ENCODE results near the gene UCP2.

The UCP2 gene

DNA sequence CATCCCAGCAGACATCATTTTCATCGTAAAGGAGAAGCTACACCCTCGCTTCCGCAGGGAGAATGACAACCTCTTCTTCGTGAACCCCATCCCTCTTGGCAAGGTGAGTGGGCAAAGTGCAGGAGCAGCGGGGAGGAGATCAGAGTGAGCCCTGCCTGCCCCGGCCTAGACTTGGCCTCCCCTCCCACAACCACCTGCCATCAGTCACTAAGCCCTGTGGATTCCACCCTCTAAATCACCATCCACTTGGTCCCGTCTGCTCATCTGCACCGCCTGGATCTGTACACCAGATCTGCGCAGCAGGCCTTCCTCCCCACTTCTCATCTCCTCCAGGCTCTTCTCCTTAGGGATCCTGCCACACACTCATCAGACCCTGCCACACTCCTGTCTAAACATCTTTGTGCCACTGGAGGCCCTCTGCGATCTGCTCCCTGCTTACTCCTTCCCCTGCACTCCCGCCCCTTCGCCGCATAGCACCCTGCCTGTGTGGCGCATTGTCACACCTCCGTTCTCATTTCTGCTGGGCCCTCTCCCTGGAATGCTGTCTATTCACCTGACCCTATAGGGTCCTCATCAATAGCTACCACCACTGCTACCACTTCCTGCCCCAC is 14.2 kb downstream of the UCP2 start:
- DNase-seq = no peak

DNA sequence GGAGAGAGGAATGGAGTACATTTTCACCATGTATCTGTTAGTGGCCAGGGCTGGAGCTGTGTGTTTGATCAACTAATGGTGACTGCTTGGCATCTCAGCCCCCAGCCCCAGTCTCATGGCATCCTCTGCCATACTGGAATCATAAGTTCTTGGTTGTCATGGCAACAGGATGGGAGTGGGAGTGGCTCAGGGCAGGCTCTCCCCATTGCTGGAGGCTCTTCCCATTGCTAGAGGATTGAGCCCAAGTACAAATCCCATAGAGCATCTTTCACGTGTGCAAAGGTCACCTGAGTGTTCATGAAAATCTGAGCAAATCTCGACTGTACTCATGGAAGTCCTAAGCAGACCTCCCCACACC is 16.9 kb downstream of the UCP2 start:
- DNase-seq = no peak

GRCh38 chr11:73965076-73965763 is 17.4 kb downstream of the UCP2 start:
- no peak for DNase-seq

DNA sequence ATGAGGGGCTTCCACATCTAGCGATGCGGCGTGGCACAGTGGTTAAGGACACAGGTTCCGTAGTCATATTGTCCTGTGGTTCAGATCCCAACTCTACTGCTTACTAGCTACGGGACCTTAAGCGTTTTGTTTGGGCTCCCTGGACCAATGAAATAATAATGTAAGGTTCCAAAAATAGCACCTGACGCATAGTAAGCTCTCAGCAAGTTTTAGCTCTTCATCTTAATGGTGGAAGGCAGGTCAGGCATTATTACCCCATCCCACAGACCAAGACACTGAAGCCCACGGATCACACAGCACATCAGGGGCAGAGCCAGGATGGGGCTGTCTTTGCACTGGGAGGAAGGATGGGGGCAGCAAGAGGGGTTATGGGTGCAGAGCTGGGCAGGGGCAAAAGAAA is 18.8 kb downstream of the UCP2 start:
- DNase-seq = no peak

- no peak for DNase-seq
Measured at GRCh38 chr11:73962101-73962705, 20.4 kb downstream of the UCP2 start.

- no peak for DNase-seq
Measured at GRCh38 chr11:73961321-73961720, 21.3 kb downstream of the UCP2 start.

DNA sequence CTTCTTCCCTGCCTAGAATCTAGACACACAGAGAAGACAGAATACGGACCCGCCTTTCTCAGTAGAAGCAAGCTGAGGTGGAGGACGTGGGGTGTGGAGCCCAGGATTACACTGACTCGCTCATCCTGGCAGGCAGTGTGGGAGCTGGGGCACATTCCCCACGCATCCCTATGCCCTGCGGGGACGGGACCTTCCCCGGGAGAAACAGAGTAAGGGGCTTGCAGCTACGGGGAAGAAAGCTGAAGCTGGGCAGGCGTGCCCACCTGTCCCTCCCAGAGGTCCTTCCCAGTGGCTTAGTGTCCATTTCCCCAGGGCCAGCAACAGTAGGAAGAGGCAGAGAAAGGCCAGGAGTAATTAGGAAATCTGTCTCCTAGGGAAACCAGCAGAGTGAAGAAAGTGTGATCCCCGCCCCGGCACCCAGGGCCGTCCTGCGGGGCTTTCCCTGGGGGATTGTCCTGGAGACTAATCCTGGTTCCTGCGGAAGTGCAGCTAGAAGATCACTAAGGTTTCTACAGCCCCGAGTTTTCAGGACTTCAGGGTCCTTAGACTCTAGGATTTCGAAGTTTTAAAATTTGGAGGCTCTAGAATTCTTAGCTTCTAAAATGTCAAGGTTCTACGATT is 24.0 kb downstream of the UCP2 start:
- no peak for DNase-seq

- DNase-seq = no peak
Measured at GRCh38 chr11:73957654-73958361, 24.8 kb downstream of the UCP2 start.

DNA sequence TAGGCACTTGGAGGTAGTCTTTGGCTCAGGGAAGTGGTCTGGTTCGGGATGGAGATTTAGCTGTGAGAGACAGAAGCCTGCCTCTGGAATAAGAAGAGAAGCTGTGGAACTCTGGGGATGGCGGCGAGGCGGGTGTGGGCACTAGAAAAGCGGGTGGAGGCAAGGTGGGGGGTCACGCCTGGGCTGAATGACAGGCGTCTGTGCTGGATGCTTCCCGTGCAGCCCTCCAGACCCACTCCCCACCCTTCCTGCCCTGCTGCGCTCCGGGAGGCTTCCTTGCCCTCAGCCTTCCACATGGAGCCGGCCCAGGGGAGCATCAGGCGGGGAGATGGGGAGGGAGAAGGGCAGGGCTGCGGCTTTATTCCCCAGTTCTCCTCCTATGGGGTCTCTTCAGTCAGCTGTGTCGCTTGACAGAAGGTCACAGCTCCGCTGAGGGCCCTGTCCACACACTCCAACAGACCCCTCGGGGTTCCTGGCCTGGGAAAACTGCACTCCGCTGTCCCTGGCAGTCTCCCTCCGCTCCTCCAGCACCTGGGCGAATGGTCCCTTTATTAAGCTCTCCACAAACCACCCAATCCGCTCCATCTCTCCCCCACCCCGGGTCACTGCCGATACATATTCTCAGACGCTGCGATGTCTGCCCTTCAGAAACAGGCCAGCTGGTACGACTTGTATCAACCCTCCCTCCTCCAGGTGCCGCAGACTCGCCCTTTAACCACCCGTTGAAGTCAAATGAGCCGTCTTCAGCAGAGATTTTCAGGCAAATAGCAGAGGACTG is 25.6 kb downstream of the UCP2 start:
- no peak for DNase-seq

GRCh38 chr11:73951797-73952196 is 30.8 kb downstream of the UCP2 start:
- no peak for DNase-seq

- no peak for DNase-seq
Measured at GRCh38 chr11:73950869-73951710, 31.6 kb downstream of the UCP2 start, which contains the start of gene DNAJB13. TSS of gene DNAJB13 (plus strand) at chr11:73951026. CDS start at chr11:73951070, 44 bp downstream.

DNA sequence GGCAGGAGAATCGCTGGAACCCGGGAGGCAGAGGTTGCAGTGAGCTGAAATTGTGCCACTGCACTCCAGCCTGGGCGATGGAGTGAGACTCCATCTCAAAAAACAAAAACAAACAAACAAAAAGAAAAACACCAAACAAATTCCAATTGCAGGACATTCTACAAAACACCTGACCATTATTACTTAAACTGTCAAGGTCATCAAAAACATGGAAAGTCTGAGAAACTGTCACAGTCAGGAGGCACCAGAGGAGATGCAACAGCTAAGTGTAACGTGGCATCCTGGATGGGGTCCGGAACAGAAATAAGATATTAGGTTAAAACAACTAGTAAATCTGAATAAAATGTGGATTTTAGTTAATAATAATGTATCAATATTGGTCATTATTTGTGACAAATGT is 32.7 kb downstream of the UCP2 start:
- no peak for DNase-seq

DNA sequence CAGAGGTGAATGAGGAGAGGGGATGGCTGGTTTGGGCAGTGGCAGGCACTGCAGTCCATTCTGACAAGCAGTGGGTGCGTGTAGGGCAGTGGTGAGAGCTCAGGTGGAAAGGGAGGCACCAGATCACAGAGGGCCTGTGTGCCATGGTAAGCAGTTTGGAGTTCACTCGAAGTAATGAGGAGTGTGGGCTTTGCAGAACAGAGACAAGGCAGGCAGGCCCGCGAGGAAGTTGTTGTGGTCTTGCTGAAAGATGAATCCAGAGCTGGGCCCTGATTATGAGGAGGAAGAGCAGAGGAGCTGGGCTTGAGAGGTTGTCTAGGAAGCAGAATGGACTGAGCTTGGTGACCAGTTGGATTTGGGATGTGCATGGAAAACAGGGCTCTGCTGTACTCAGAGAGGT is 33.4 kb downstream of the UCP2 start:
- DNase-seq = no peak

- DNase-seq = no peak
Measured at GRCh38 chr11:73946798-73947458, 35.7 kb downstream of the UCP2 start.

GRCh38 chr11:73945396-73945795 is 37.2 kb downstream of the UCP2 start:
- DNase-seq = no peak

DNA sequence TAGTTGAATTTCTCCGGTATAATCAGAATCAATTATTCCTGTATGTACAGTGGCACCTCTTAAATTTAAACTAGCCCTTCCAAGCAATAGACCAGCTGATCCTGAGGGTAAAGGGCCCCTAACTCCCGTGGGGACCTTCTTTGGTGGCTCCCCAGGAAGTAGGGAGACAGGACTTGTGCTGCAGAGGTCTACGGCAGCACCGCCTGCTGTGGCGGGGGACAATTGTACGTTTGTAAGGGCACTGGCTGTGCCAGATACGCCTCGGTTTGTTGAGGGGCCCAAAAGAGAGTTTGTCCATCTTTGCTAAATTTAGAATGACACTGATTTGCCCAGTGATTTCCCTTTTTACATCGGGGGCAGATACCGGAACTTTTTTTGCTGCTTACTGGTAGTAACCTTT is 37.7 kb downstream of the UCP2 start:
- DNase-seq = no peak

- no peak for DNase-seq
Measured at GRCh38 chr11:73944085-73944484, 38.6 kb downstream of the UCP2 start.

GRCh38 chr11:73942010-73942409 is 40.6 kb downstream of the UCP2 start:
- no peak for DNase-seq

DNA sequence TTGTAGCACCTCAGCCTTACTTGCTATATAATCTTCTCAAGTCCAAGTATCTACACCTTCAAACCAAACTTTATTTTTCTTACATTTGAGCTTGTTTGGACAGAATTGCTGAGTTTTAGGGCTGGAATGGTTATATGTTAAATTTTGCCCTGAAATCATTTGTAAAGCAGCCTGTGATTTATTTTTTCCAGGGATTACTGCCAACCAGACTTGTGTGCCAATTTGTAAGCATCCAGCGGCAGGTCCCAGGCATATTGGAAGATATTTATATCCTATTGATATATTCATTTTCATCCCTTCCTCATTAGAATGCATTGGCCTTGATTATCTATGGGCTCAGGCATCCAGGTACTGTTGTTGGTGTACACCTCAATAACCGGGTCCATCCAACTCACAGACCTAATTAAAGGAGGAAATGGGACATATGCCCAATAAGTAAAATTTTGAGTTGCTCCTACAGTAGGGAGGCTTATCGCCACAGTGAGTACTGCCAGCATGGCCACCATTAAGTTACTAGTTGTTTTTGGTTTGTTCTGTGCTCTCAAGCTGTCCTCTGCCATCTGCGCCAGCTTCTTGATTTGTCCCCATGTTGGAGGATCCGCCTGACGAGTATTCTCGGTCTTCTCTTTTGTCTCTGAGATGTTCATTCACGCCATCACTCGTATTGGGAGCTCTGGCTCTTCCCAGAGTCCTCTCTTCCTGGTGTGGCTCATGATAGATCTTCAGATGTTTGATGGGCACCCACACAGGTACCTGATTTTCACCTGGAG is 41.7 kb downstream of the UCP2 start:
- DNase-seq = no peak

- no peak for DNase-seq
Measured at GRCh38 chr11:73939096-73939495, 43.5 kb downstream of the UCP2 start.
